ENCODE measurements around the gene RECQL5.

RECQL5 gene

GRCh38 chr17:75666959-75667790 lies at the start of gene RECQL5, which contains the start of gene SAP30BP:
RECQL5 (minus strand) TSS chr17:75667154; CDS start chr17:75666557, 597 bp downstream.
SAP30BP (plus strand) TSS chr17:75667338; CDS start chr17:75667373, 35 bp downstream.
- DNase-seq (ENCODE audit: low read depth, low spot score): peak; percentile 100

DNA sequence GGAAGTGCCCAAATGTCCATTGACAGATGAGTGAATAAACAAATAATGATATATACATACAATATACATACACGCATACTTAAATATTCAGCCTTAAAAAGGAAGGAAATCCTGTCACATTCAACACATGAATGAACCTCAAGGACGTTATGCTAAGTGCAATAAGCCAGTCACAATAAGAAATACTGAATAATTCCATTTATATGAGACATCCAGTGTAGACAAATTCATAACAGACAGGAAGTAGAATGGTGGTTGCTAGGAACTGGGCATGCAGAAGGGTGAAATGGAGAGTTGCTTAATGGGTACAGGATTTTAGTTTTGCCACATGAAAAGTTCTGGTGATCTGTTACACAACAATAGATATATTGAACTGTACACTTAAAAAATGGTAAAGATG lies 45.5 kb upstream of the RECQL5 start:
- DNase-seq (ENCODE audit: low read depth, low spot score): no peak

DNA sequence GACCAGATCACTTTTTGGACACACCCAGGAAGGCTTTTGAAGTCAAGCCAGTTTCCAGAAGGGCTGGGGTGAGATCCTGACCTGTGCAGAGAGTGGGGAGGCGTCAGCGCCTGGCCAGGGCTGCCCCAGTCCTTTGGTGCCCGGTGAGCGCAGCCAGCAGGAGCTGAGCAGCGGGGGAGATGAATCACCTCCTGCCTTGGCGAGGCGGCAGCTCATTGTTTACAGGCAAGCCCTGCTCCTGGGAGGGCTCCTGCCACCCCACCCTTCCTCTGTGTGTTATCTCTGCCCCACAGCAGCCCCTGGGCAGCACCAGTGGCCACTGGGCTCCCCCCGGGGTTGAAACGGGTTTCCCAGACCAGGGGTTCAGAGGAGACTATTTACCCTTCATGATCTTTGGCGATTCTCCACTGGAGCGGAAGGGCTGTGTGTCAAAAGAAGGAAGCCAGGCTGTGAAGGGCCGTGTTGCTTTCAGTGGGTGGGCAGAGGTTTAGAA lies 40.2 kb upstream of the RECQL5 start:
- DNase-seq (ENCODE audit: low read depth, low spot score): peak; percentile 88

DNA sequence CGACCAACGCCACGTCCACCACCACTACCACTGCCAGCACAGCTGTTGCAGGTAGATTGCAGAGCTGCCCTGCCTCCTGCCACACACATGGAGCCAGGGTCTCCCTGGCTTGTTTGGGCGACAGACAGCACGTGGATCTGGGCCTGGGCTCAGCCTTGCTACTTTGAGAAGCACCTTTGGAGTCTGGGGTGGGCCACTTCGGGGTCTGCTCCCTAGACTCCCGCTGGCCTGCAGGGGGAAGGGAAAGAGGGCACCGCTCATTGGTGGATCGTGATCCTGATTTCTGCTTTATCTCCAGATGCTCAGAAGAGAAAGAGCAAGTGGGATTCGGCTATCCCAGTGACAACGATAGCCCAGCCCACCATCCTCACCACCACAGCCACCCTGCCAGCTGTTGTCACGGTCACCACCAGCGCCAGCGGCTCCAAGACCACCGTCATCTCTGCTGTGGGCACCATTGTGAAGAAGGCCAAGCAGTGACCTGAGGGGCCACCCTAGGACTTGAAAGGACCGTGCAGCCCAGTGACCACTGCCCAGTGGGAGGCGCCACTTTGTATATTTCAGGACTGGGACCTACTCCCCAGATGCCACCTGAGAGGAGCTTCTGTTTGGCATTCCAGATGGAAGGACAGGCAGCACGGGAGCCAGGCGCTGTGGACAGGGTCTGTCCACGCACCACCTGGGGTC lies 39.2 kb upstream of the RECQL5 start:
- no peak for DNase-seq (ENCODE audit: low read depth, low spot score)

- no peak for DNase-seq (ENCODE audit: low read depth, low spot score)
These were observed 38.3 kb upstream of the RECQL5 start for GRCh38 chr17:75704963-75705875.

GRCh38 chr17:75703591-75703990 lies 36.6 kb upstream of the RECQL5 start:
- DNase-seq (ENCODE audit: low read depth, low spot score): no peak

DNA sequence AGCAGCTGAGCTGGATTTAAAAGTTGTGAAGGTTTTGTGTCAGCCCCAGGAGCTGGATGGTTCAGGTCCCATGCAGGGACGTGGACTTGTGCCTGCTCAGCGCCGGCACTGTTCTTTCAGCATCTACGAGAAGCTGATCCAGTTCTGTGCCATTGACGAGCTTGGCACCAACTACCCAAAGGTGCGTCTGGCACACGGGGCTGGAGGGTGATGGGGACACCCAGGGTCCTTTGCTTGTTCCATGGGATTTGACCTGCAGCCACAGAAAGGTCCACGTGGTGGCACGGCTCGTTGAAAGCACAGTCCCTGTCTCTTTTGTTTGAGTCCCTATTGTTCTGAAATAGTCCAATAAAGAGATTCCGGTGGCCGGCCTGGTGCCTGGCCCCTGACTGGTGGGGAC lies 36.2 kb upstream of the RECQL5 start:
- DNase-seq (ENCODE audit: low read depth, low spot score): no peak

DNA sequence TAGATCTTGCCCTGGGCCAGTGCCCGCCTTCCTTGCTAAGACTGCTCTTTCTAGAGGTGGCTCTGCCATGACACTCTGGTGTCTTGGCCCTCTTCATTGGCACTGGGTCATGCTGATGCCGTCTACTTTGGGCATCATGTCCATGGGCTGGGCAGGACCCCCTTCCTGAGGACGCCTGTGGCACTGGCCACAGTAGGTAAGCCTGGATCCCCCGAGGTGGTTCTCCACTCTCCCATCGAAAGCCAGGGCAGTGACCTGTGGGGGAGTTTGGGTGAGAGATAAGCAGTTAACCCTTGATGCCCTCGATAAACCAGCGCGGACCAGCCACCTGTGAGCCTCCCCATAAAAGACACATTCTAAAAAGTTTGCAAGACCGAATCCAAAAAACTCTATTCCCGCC lies 34.3 kb upstream of the RECQL5 start:
- no peak for DNase-seq (ENCODE audit: low read depth, low spot score)

DNA sequence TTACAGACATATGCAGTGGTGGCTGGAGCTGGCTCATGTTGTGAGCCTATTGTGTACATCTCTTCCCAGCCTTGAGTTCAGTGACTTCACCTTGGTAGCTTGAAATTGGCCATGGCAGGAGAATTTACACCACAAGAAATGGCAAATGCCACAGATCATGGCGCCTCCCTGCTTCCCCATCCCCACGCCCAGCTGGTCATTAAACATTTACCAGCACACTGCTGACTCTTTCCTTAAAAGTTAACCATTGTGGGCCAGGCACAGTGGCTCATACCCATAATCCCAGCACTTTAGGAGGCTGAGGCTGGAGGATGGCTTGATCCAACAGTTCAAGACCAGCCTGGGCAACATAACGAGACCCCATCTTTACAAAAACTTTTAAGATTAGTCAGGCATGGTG lies 31.7 kb upstream of the RECQL5 start:
- DNase-seq (ENCODE audit: low read depth, low spot score): no peak

- no peak for DNase-seq (ENCODE audit: low read depth, low spot score)
These were observed 30.8 kb upstream of the RECQL5 start for GRCh38 chr17:75697651-75698291.

GRCh38 chr17:75695830-75696271 lies 28.9 kb upstream of the RECQL5 start:
- peak; percentile 48 for DNase-seq (ENCODE audit: low read depth, low spot score)

DNA sequence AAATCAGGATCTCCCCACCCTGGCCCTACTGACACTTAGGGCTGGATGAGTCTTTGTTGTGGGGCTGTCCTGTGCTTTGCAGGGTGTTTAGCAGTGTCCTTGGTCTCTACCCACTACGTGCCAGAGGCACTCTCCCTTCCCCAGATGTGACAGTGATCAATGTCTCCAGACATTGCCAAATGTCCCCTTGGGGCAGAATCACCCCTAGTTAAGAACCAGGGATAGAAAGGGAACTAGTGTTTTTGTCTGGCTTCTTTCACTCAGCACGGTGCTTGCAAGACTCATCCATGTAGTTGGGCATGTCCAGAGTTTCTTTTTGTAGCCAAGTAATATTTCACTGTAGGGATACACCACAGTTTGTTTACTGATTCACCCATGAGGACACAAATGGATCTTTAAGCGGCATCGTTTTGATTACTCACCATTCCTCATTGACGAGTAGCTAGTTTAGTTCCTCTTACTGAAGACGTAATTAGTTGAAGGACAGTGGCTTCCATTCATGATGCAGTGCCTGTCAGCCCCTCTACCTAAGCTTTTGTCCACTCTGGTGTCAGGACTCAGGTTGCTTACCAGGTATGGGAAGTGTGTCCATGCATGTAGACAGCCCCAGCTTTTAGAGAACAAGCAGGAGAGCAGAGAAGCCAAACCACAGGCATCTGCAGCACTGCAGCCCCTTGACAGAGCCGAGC lies 28.3 kb upstream of the RECQL5 start:
- peak; percentile 69 for DNase-seq (ENCODE audit: low read depth, low spot score)

- no peak for DNase-seq (ENCODE audit: low read depth, low spot score)
These were observed 27.6 kb upstream of the RECQL5 start for GRCh38 chr17:75694536-75694935.

DNA sequence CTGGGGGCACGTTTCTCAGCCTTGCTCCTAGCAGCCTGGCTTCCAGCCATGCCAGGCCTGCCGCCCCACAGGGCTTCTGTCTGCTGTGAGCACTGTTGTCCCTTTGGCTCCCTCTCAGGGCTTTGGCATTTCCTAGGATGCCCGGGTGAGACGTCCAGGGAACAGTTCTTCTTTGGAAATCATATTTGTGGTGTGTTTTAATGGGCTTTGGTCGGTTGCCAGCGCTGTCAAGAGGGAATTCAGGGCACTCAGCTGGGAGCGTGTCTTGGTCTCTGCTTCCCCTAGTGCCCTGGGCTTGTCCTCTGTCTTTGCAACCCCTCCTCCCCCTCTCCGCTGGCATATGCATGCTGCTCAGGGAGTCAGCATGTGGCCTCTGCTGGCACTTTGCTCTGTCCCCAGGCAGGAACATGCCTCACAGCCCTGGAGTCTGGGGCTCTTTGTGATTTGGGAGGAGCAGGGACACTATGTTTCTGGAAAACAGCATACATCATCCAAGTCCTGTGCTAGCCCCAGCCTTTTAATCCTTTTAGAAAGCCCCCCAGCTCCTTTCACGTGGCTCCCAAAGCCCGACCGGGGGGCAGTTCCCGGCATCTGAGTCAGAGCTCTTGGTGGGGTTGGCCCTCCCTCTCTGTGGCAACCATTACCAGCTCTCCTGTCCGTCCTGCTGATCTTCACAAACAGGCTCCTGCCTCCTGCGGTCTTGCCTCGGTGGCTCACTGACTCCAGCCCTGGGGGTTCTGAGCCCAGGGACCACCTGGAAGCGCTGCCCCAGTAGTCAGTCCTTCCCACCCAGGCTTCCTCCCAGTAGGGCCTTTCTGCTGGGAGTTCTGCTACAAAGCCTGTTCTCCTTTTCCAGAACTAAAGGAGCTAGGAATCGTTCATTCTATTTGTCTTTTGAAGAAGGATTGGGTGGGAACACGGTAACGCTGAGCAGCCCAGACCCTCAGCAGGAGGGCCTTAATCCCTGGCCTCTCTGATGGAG lies 26.8 kb upstream of the RECQL5 start:
- DNase-seq (ENCODE audit: low read depth, low spot score): peak; percentile 98

GRCh38 chr17:75692976-75693375 lies 26.0 kb upstream of the RECQL5 start:
- peak; percentile 63 for DNase-seq (ENCODE audit: low read depth, low spot score)

- peak; percentile 89 for DNase-seq (ENCODE audit: low read depth, low spot score)
These were observed 25.1 kb upstream of the RECQL5 start for GRCh38 chr17:75691801-75692626.

DNA sequence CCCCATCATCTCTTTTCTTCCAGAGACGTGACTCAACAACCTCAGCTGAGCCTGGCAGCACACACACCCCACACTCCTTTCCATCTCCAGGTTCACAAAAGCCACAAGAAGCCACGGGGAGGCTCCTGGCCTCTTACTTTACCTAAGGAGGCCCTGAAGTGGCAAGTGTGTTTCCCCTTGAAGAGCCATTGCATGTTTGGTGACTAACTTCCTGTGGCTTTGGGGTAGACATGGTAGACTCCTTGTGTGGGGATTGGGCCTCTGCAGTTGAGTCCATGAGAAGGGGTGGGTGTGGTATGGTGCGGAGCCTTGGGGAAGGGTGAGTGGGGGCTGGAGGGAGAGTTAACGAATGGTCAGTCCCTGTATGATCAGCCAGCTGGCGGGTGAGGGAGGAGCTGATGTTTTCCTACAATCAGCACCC lies 24.4 kb upstream of the RECQL5 start:
- DNase-seq (ENCODE audit: low read depth, low spot score): peak; percentile 83

DNA sequence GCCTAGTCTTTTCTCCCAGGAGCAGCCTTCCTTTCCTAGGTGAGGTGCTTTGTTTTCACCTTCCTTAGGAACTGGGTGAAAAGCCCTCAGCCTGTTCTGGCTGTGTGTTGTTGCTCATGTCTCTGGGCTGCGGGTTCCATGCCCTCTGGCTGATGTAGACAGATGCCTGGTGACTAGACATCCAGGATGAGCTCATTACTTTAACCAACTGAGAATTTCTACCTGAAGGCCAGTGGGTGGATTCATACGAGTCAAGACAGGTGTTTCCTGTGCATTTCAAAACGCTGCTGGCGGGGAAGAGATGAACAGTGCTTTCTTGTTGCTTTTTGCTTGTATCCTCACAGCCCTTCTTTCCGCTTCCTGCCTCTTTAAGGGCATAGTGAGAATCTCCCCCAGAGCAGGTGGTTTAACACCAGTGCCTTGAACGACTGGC lies 22.5 kb upstream of the RECQL5 start:
- no peak for DNase-seq (ENCODE audit: low read depth, low spot score)

Measured in astrocyte of the hippocampus (primary cell).